ENCODE data around the gene KCTD7. TPM values are rescaled to one million over a fixed set of nuclear protein-coding genes. Genes with fewer than 3 reads are reported as not detected.

Gene KCTD7
- total and polyA plus RNA-seq, 10 of the 15 experiments (the other 5 are each of a cell fraction or from before 2014, with no cell fraction given), result 1.6 to 18.0 (median 9.4) TPM

- TF ChIP-seq E4F1 (IDR thresholded peaks at IDR 0.05; ENCODE audit: borderline replicate concordance, partially characterized antibody), result peak; percentile 38
- no peak for TF ChIP-seq BCL11A (IDR thresholded peaks at IDR 0.05; ENCODE audit: low read depth, low read length)
- no peak for TF ChIP-seq ZNF207 (IDR thresholded peaks at IDR 0.05; ENCODE audit: borderline replicate concordance)
- TF ChIP-seq CREM (IDR thresholded peaks at IDR 0.05; ENCODE audit: low read depth), result peak; percentile 94
- no peak; the same call in 1 of the 2 replicates for TF ChIP-seq LARP7 (IDR thresholded peaks at IDR 0.05)
- TF ChIP-seq SMARCA5 (IDR thresholded peaks at IDR 0.05), result 0 out of 2 replicates have a peak, but pooled peaks have one; percentile 26
- TF ChIP-seq PRDM15 (CRISPR knock-in tag; IDR thresholded peaks at IDR 0.05), result no peak
- TF ChIP-seq BACH1 (IDR thresholded peaks at IDR 0.05; ENCODE audit: borderline replicate concordance), result no peak
- no peak for TF ChIP-seq BCL3 (IDR thresholded peaks at IDR 0.05; ENCODE audit: borderline replicate concordance, insufficient read depth, low read depth, low read length, poor library complexity, severe bottlenecking)
- TF ChIP-seq TBL1XR1 (IDR thresholded peaks at IDR 0.05; ENCODE audit: low read depth, low read length), result no peak
- TF ChIP-seq RELB (IDR thresholded peaks at IDR 0.05; ENCODE audit: low read depth), result 0 out of 2 replicates have a peak, but pooled peaks have one; percentile 59
- peak; percentile 84 for TF ChIP-seq ZNF687 (IDR thresholded peaks at IDR 0.05)
- TF ChIP-seq RFX5 (IDR thresholded peaks at IDR 0.05; ENCODE audit: low read depth, low read length), result no peak
- TF ChIP-seq RB1 (IDR thresholded peaks at IDR 0.05; ENCODE audit: borderline replicate concordance), result peak; percentile 86
- TF ChIP-seq MEF2A (IDR thresholded peaks at IDR 0.05; ENCODE audit: insufficient read depth, low read depth, low read length), result 0 out of 2 replicates have a peak, but pooled peaks have one; percentile 29
Measured at GRCh38 chr7:66681491-66682349, 53.0 kb downstream of the KCTD7 start (continued).
